ENCODE measurements around the gene AATF. TPM values are rescaled to one million over a fixed set of nuclear protein-coding genes. Genes with fewer than 3 reads are reported as not detected.

The AATF gene, protein sequence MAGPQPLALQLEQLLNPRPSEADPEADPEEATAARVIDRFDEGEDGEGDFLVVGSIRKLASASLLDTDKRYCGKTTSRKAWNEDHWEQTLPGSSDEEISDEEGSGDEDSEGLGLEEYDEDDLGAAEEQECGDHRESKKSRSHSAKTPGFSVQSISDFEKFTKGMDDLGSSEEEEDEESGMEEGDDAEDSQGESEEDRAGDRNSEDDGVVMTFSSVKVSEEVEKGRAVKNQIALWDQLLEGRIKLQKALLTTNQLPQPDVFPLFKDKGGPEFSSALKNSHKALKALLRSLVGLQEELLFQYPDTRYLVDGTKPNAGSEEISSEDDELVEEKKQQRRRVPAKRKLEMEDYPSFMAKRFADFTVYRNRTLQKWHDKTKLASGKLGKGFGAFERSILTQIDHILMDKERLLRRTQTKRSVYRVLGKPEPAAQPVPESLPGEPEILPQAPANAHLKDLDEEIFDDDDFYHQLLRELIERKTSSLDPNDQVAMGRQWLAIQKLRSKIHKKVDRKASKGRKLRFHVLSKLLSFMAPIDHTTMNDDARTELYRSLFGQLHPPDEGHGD
- total RNA-seq (10 to 100 TPM; 21.0 to 58.9 (median 36.6) TPM), polyA plus RNA-seq (10 to 100 TPM; 43.7 to 68.2 (median 47.8) TPM)
- long read RNA-seq, donor 1, transcript AATF-208 (12 exons, 2,141 nt) = major isoform, 8 of 13 reads
- long read RNA-seq, donor 1, partial matches to known transcripts = 0 of 13 reads
- long read RNA-seq, donor 1, other reads (novel, unspliced or antisense) = 0 of 13 reads
- long read RNA-seq, donor 2, partial matches to known transcripts = 0 of 7 reads
- long read RNA-seq, donor 2, other reads (novel, unspliced or antisense) = 0 of 7 reads
- long read RNA-seq, donor 3, partial matches to known transcripts = 5 of 12 reads
- long read RNA-seq, donor 3, other reads (novel, unspliced or antisense) = 0 of 12 reads
- long read RNA-seq, donor 4, transcript AATF-208 (12 exons, 2,141 nt) = major isoform, 19 of 28 reads
- long read RNA-seq, donor 4, partial matches to known transcripts = 3 of 28 reads
- long read RNA-seq, donor 4, other reads (novel, unspliced or antisense) = 6 of 28 reads
- long read RNA-seq, donor 5, transcript AATF-208 (12 exons, 2,141 nt) = major isoform, 81 of 85 reads
- long read RNA-seq, donor 5, partial matches to known transcripts = 2 of 85 reads
- long read RNA-seq, donor 5, other reads (novel, unspliced or antisense) = 2 of 85 reads
- long read RNA-seq, donor 6, transcript AATF-208 (12 exons, 2,141 nt) = major isoform, 20 of 26 reads
- long read RNA-seq, donor 6, partial matches to known transcripts = 2 of 26 reads
- long read RNA-seq, donor 6, other reads (novel, unspliced or antisense) = 4 of 26 reads
- long read RNA-seq, donor 7, partial matches to known transcripts = 0 of 2 reads
- long read RNA-seq, donor 7, other reads (novel, unspliced or antisense) = 0 of 2 reads
- long read RNA-seq, donor 8, transcript AATF-208 (12 exons, 2,141 nt) = major isoform, 15 of 22 reads
- long read RNA-seq, donor 8, partial matches to known transcripts = 5 of 22 reads
- long read RNA-seq, donor 8, other reads (novel, unspliced or antisense) = 0 of 22 reads
- long read RNA-seq, donor 9, partial matches to known transcripts = 0 of 3 reads
- long read RNA-seq, donor 9, other reads (novel, unspliced or antisense) = 0 of 3 reads
- long read RNA-seq, donor 10, partial matches to known transcripts = 0 of 4 reads
- long read RNA-seq, donor 10, other reads (novel, unspliced or antisense) = 0 of 4 reads

DNA sequence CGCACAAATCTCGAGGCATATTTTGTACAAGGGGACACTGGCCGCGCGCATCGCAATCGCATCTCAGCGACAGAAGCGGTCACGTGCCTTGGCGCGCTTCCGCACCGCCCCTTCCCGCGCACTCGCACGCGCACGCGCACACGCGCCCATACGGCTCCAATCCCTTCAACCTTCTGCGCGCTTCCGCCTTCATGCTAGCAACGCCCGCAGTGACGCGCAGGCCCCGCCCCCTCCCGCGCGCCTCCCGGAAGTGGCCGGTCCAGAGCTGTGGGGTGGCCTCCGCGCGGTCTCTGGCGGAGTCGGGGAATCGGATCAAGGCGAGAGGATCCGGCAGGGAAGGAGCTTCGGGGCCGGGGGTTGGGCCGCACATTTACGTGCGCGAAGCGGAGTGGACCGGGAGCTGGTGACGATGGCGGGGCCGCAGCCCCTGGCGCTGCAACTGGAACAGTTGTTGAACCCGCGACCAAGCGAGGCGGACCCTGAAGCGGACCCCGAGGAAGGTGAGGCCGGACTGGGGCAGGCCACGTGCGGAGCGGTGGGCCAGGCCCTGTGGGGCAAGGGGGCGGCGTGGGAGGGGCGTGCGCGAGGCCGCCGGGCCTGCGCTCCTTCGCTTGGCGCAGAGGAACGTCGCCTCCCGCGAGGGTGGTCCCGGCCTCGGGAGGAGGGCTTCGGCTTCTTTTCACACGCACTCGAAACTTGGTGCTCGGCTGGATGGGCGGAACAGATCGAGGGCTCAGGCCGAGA lies at the start of gene AATF:
AATF (plus strand) TSS at position 238 of the 744 bp plus-strand sequence; CDS start at position 410, 172 bp downstream.
- 0 to 1% (median 0%) methylated on average over 31 to 90 of the region's 90 CpGs for WGBS, 4 donors

DNA sequence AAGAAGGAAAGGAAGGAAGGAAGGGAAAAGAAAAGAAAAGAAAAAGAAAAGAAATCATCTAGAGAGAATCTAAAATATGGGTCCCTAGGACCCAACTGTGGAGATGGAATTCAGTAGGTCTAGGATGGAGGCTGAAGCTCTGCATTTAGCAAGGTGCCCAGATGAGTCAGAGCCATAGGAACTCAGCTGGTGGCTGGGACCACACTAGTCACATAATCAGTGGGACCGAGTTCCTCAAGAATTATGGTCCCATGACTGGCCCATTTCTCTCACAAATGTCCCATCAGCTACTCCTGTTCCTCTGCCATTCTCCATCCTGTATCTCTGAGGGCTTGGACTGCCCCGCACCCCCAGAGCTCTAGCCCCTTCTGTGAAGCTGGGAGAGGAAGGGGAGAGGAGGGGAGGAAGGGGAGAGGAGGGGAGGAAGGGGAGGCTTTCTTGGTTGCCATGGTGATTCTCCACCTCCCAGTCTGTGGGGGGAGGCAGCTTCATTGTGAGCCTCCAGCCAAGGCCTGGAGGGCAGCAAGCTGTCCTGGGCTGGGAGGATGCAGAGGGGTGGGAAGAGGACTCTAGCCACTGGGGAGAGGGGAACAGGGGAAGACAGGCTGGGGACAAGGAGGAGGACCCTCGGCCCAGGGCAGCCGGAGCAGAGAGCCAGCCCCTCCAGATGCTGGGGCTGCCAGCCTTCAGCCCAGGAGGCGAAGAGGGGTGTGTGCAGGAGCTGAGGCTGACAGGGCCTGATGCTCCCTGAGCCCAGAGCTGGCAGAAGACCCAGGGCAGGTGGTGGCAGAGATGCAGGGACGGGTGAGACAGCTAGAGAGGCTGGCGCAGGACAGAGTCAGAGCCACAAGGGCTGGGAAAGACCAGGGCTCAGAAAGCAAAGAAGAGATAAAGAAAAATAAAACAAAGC lies 49.2 kb upstream of the AATF start:
- Histone ChIP-seq H3K4me3 (no peak overlapping the region), H3K36me3 (replicated peaks in 1 of 2) (no peaks in the 10 kb centered on the region), H3K9me3 (replicated peaks in 1 of 3) (no peaks in the 10 kb centered on the region), H3K4me1 (replicated peaks in 1 of 2) (no peaks in the 10 kb centered on the region), H3K27me3 (no peaks in the 10 kb centered on the region), H3K27ac (no peak overlapping the region)
- intact Hi-C loops (cut with DNase I) = no loop called here
- 68 to 90% (median 73%) methylated on average over 6 to 7 of the region's 7 CpGs for WGBS, 4 donors
- no peak for DNase-seq
- TF ChIP-seq CTCF (IDR thresholded peaks at IDR 0.05) = no peak
- no peak for TF ChIP-seq POLR2A (IDR thresholded peaks at IDR 0.05)

More for the DNA sequence above, at the start of gene AATF:
- peak within 1 kb of the TSS; percentile 84 to 94 (median 86) for H3K27ac ChIP-seq
- peak; percentile 96 to 98 (median 97) for DNase-seq
- intact Hi-C loops (cut with DNase I) = loop anchor here in 1 of 2 donors (10.0 kb wide), 1 partner anchor 96 kb away; no protein-coding TSS in a partner anchor
- H3K27me3 ChIP-seq = peaks cover 38% of the 10 kb centered on the region
- peak within 1 kb of the TSS; percentile 72 to 88 (median 80) for H3K4me3 ChIP-seq
- H3K4me1 ChIP-seq (replicated peaks in 1 of 2) = peaks cover 17 to 25% of the 10 kb centered on the region in 2 donors
- no peaks in the 10 kb centered on the region for H3K9me3 ChIP-seq (replicated peaks in 1 of 3)
- TF ChIP-seq POLR2A (IDR thresholded peaks at IDR 0.05) (peak; percentile 48 to 75), CTCF (IDR thresholded peaks at IDR 0.05) (no peak)
- H3K36me3 ChIP-seq (replicated peaks in 1 of 2) = peaks cover 0 to 13% of the 10 kb centered on the region in 2 donors

DNA sequence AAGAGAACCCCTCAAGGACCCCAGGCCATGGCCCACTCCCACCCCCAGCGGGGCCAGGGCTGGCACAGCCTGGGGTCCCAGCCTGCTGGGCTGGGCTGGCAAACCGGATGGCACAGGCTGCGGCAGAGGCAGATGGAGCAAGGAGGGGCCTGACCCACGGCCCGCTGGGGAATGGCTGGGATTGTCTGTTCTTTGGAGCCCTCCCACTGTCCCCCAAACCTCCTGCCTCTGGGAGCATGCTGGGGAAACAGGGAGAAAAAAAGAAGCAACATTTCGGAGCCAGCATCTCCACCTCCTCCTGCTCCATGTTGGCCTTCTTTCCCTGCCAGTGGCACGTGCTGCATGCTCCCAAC lies 48.6 kb upstream of the AATF start:
- H3K9me3 ChIP-seq (replicated peaks in 1 of 3) = no peaks in the 10 kb centered on the region
- 75 to 94% (median 82%) methylated on average over 5 to 7 of the region's 7 CpGs for WGBS, 4 donors

More for the DNA sequence above, 48.6 kb upstream of the AATF start:
- Histone ChIP-seq H3K27me3 (no peaks in the 10 kb centered on the region), H3K4me1 (replicated peaks in 1 of 2) (no peaks in the 10 kb centered on the region), H3K4me3 (no peak overlapping the region), H3K27ac (no peak overlapping the region), H3K36me3 (replicated peaks in 1 of 2) (no peaks in the 10 kb centered on the region)
- intact Hi-C loops (cut with DNase I) = no loop called here
- no peak for DNase-seq
- TF ChIP-seq CTCF (IDR thresholded peaks at IDR 0.05) (no peak), POLR2A (IDR thresholded peaks at IDR 0.05) (no peak)

All from adrenal gland (tissue), 19 donors.